SU-DHL-6 (cell line): ENCODE results near the gene TMEM108.

Source experiments
- H2AFZ ChIP-seq: fragments of 200-600 bp; sonication (generic); 2 replicates; pipeline ENCODE4 v1.6.1; 2014; ENCODE audit warnings: low read depth, mild to moderate bottlenecking, moderate library complexity, mixed read lengths, antibody characterized with exemption, low read length; ENCODE audit not compliant: severe bottlenecking
- H3F3A ChIP-seq: fragments of 200-600 bp; shearing (Covaris generic); 2 replicates; pipeline ENCODE4 v1.6.0; 2016; ENCODE audit warnings: antibody characterized with exemption, mild to moderate bottlenecking; ENCODE audit not compliant: insufficient read depth
- H3K27ac ChIP-seq: fragments of 200-600 bp; sonication (generic); 2 replicates; pipeline ENCODE4 v1.5.1; 2016; ENCODE audit warnings: low read depth, mild to moderate bottlenecking, low read length, moderate library complexity, mixed read lengths
- H3K27me3 ChIP-seq: fragments of 200-600 bp; sonication (generic), shearing (Covaris generic); 2 replicates; pipeline ENCODE4 v1.6.0; 2014; ENCODE audit warnings: mild to moderate bottlenecking, low read length
- H3K36me3 ChIP-seq: fragments of 200-600 bp; sonication (generic); 2 replicates; pipeline ENCODE4 v1.6.1; 2014; ENCODE audit warnings: mild to moderate bottlenecking, low read length, mixed read lengths
- H3K4me2 ChIP-seq: fragments of 300-600, 200-600 bp; shearing (Covaris generic), sonication (generic); 2 replicates; pipeline ENCODE4 v1.6.0; 2014; ENCODE audit warnings: low read length, low read depth, mild to moderate bottlenecking; ENCODE audit not compliant: poor library complexity, severe bottlenecking
- H3K4me3 ChIP-seq: fragments of 200-600 bp; sonication (generic); 2 replicates; pipeline ENCODE4 v1.5.1; 2014; ENCODE audit warnings: antibody characterized with exemption, low read length, mild to moderate bottlenecking, mixed read lengths; ENCODE audit not compliant: insufficient read depth, poor library complexity, severe bottlenecking
- H3K79me2 ChIP-seq: fragments of 200-600 bp; sonication (generic); 2 replicates; pipeline ENCODE4 v1.6.1; 2014; ENCODE audit warnings: mild to moderate bottlenecking, low read length, moderate library complexity; ENCODE audit not compliant: insufficient read depth
- H3K9ac ChIP-seq: fragments of 200-600 bp; sonication (generic); 2 replicates; pipeline ENCODE4 v1.7.0; 2014; ENCODE audit warnings: mild to moderate bottlenecking, low read length
- H3K9me2 ChIP-seq: fragments of 200-600 bp; sonication (generic); replicated peaks from 2 replicates; pipeline ENCODE4 v1.6.1; 2014; ENCODE audit warnings: low read length; ENCODE audit not compliant: insufficient read depth
- H3K9me3 ChIP-seq: fragments of 200-600 bp; sonication (generic); 2 replicates; pipeline ENCODE4 v1.6.1; 2014; ENCODE audit warnings: low read length, mixed read lengths; ENCODE audit not compliant: insufficient read depth
- H4K20me1 ChIP-seq: fragments of 200-600 bp; sonication (generic); 2 replicates; pipeline ENCODE4 v1.6.1; 2014; ENCODE audit warnings: low read depth, mild to moderate bottlenecking, antibody characterized with exemption, low read length, moderate library complexity, mixed read lengths
- CTCF ChIP-seq: fragments of 200-600 bp; sonication (generic); IDR thresholded peaks from one replicate; pipeline ENCODE4 v1.5.1; 2017; ENCODE audit warnings: antibody characterized with exemption, mild to moderate bottlenecking, low read length, moderate library complexity; ENCODE audit not compliant: insufficient read depth, poor library complexity, severe bottlenecking
- EZH2phosphoT487 ChIP-seq: fragments of 200-600 bp; sonication (generic), shearing (Covaris generic); conservative IDR thresholded peaks from 2 replicates; pipeline ENCODE4 v1.6.1; 2018; ENCODE audit warnings: mild to moderate bottlenecking, antibody characterized with exemption, low read length, moderate library complexity, mixed read lengths

TMEM108 gene

GRCh38 chr3:133249490-133249889, 211.3 kb downstream of the TMEM108 start:
- no peaks in the 10 kb centered on the region for H3K36me3 ChIP-seq
- no peaks in the 10 kb centered on the region for H3K9me3 ChIP-seq

GRCh38 chr3:133254151-133254550, 216.0 kb downstream of the TMEM108 start:
- Histone ChIP-seq H4K20me1 (no peaks in the 10 kb centered on the region), H3K4me2 (no peak overlapping the region), H3K9ac (no peak overlapping the region), H3K36me3 (no peaks in the 10 kb centered on the region), H2AFZ (no peak overlapping the region), H3K27me3 (no peaks in the 10 kb centered on the region), H3K4me3 (no peak overlapping the region), H3K9me3 (no peaks in the 10 kb centered on the region), H3F3A (no peaks in the 10 kb centered on the region), H3K9me2 (no peaks in the 10 kb centered on the region), H3K27ac (no peak overlapping the region), H3K79me2 (no peaks in the 10 kb centered on the region)
- no peak for TF ChIP-seq CTCF
- TF ChIP-seq EZH2phosphoT487: no peak

More at GRCh38 chr3:133249490-133249889, 211.3 kb downstream of the TMEM108 start:
- Histone ChIP-seq H3K79me2 (no peaks in the 10 kb centered on the region), H3K9me2 (no peaks in the 10 kb centered on the region), H3K4me2 (no peak overlapping the region), H3F3A (no peaks in the 10 kb centered on the region), H3K27me3 (no peaks in the 10 kb centered on the region), H4K20me1 (no peaks in the 10 kb centered on the region), H3K27ac (no peak overlapping the region), H3K9ac (no peak overlapping the region), H2AFZ (no peak overlapping the region), H3K4me3 (no peak overlapping the region)
- no peak for TF ChIP-seq EZH2phosphoT487
- TF ChIP-seq CTCF: no peak

- Histone ChIP-seq H3K79me2 (no peaks in the 10 kb centered on the region), H3K27me3 (no peaks in the 10 kb centered on the region), H2AFZ (no peak overlapping the region), H3K9ac (no peak overlapping the region), H3K9me3 (no peaks in the 10 kb centered on the region), H3K4me2 (no peak overlapping the region), H3K4me3 (no peak overlapping the region), H3F3A (no peaks in the 10 kb centered on the region), H3K36me3 (no peaks in the 10 kb centered on the region), H3K9me2 (no peaks in the 10 kb centered on the region), H3K27ac (no peak overlapping the region), H4K20me1 (no peaks in the 10 kb centered on the region)
- no peak for TF ChIP-seq EZH2phosphoT487
- TF ChIP-seq CTCF: no peak
Measured at GRCh38 chr3:133254716-133255115, 216.5 kb downstream of the TMEM108 start.
